DMS153 treated with DMSO at 0.1 percent for 48 hours (cell line): ENCODE results near the gene RFC1.
"Not testable (repeated sequence)": the region's sequence is repeated elsewhere in the genome, so short reads cannot be mapped to it uniquely, and the experiment has no call there.

Source experiments
- DNase-seq: peaks from one replicate; lab custom pipeline; 2025; ENCODE audit not compliant: unreplicated experiment; lab: John Stamatoyannopoulos, UW

Gene RFC1

GRCh38 chr4:39365830-39366771, at the start of gene RFC1:
TSS of gene RFC1 (minus strand) at chr4:39366362. CDS start at chr4:39366241, 121 bp downstream.
- peak; percentile 25 for DNase-seq

GRCh38 chr4:39415678-39416283, 49.6 kb upstream of the RFC1 start:
- DNase-seq: no peak

- DNase-seq: not testable (repeated sequence)
Measured at GRCh38 chr4:39411561-39411960, 45.4 kb upstream of the RFC1 start.

- no peak for DNase-seq
Measured at GRCh38 chr4:39410415-39410814, 44.3 kb upstream of the RFC1 start.

- DNase-seq: no peak
Measured at GRCh38 chr4:39407584-39407885, 41.4 kb upstream of the RFC1 start.

- DNase-seq: no peak
Measured at GRCh38 chr4:39406763-39407583, 40.8 kb upstream of the RFC1 start, which contains the start of gene KLB. TSS of gene KLB (plus strand) at chr4:39406930. CDS start at chr4:39406950, 20 bp downstream.

GRCh38 chr4:39401640-39402039, 35.5 kb upstream of the RFC1 start:
- DNase-seq: not testable (repeated sequence)

GRCh38 chr4:39394706-39395105, 28.5 kb upstream of the RFC1 start:
- no peak for DNase-seq

- no peak for DNase-seq
Measured at GRCh38 chr4:39390603-39391002, 24.4 kb upstream of the RFC1 start.

- DNase-seq: no peak
Measured at GRCh38 chr4:39384563-39384962, 18.4 kb upstream of the RFC1 start.

- DNase-seq: no peak
Measured at GRCh38 chr4:39383690-39384089, 17.5 kb upstream of the RFC1 start.

- DNase-seq: no peak
Measured at GRCh38 chr4:39375478-39375877, 9.3 kb upstream of the RFC1 start.

GRCh38 chr4:39371209-39371608, 5.0 kb upstream of the RFC1 start:
- DNase-seq: not testable (repeated sequence)

- DNase-seq: no peak
Measured at GRCh38 chr4:39369301-39369700, 3.1 kb upstream of the RFC1 start.

GRCh38 chr4:39367166-39367565, 1.0 kb upstream of the RFC1 start:
- no peak for DNase-seq

GRCh38 chr4:39365360-39365759, 802 bp downstream of the RFC1 start:
- no peak for DNase-seq

GRCh38 chr4:39363773-39364393, 2.3 kb downstream of the RFC1 start:
- no peak for DNase-seq

- no peak for DNase-seq
Measured at GRCh38 chr4:39362827-39363226, 3.3 kb downstream of the RFC1 start.

GRCh38 chr4:39360611-39361010, 5.6 kb downstream of the RFC1 start:
- not testable (repeated sequence) for DNase-seq

GRCh38 chr4:39357002-39357401, 9.2 kb downstream of the RFC1 start:
- DNase-seq: no peak

- DNase-seq: no peak
Measured at GRCh38 chr4:39354254-39354552, 12.0 kb downstream of the RFC1 start.
